ENCODE measurements around the gene ATP6V1G2.
"Not testable (repeated sequence)": the region's sequence is repeated elsewhere in the genome, so short reads cannot be mapped to it uniquely, and the experiment has no call there.

The ATP6V1G2 gene

GRCh38 chr6:31546339-31546957 is at the start of gene ATP6V1G2:
TSS of gene ATP6V1G2 (minus strand) at chr6:31546608. CDS start at chr6:31546559, 49 bp downstream.
- DNase-seq (ENCODE audit: low spot score), result peak; percentile 80

DNA sequence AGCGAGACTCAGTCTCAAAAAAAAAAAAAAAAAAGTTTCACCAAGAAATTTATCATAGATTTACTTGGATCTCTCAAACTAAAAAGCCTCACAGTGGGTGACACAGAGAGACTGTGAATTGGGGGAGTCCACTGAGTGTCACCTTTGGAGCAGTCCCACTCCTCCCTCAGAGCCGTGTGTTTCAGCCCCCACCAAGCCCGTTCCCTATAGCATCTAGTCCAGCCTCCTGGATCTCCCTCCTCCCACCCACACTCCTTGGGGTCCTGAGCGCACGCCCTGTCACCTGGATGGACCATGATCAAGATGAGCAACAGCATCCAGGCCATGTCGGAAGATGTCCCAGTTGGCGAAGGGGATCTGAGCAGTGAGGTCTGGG is 46.0 kb upstream of the ATP6V1G2 start:
- DNase-seq (ENCODE audit: low spot score), result no peak

- not testable (repeated sequence) for DNase-seq (ENCODE audit: low spot score)
Observed at GRCh38 chr6:31590691-31591090, 44.3 kb upstream of the ATP6V1G2 start.

DNA sequence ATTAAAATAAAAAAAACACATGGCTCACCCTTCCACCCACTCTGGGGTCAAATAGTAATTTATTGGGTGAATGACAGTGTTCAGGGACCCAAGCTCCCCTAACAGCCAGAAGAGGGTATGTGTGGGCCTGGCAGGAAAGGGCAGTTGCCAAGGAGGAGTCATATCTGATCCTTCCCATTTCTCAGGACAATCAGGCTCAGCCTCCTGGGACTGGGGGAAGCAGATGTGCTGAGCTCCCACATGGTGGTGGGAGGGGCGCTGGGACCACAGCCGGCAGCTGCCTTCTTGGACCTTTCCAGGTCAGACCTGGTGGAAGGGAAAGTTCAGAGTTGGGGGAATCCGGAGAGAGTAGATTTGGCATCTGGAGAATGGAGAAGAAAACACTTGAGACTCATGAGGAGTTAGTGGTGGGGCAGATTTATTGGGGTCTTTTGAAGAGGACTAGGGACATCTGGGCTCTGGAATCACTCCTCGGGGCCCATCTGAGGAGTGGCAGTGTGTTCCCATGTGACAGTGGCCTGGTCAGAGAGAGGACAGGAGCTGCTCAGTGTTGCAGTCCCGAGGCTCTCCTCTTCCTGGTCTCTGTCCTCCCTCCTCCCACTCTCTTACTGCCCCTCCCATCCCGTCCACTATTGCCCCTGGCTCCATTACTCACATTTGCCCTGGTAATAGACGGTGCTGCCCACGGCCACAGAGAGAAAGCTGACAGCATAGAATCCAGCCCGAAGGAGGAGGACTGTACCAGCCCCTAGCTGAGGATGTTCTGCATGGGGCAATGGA is 42.7 kb upstream of the ATP6V1G2 start:
- no peak for DNase-seq (ENCODE audit: low spot score)

DNA sequence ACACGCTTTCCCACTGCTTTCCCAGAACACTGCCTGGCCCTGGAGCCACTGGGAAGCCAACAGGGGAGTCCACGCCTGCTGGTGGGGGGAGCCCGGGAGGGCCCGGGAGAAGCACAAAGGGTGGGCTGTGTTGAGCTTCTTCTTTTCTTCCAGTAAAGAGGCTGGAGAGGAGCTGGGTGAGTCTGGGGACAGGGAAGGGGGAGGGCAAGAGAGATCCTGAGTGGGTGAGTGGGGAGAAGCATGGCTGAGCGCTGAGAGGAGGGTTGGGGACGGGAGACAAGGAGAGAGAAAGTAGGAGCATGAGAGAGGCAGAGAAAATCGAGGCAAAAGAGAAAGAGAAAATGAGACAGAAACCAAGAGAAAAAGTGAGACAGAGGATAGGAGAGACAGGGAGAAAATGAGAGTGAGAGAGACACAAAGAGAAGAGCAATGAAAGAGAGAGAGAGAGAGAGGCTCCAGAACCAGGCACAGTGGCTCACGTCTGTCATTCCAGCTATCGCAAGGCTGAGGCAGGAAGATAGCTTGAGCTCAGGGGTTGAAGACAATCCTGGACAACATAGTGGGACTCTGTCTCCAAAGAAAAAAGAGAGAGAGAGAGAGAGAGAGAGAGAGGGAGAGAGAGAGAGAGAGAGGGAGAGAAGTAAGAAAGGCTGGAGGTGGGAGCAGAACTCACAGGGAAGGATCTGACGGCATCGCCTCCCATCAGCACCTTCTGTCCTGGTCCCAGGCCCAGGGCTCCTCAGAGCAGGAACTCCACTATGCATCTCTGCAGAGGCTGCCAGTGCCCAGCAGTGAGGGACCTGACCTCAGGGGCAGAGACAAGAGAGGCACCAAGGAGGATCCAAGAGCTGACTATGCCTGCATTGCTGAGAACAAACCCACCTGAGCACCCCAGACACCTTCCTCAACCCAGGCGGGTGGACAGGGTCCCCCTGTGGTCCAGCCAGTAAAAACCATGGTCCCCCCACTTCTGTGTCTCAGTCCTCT is 41.7 kb upstream of the ATP6V1G2 start:
- DNase-seq (ENCODE audit: low spot score), result no peak

- DNase-seq (ENCODE audit: low spot score), result no peak
Observed at GRCh38 chr6:31586599-31587281, 40.3 kb upstream of the ATP6V1G2 start.

DNA sequence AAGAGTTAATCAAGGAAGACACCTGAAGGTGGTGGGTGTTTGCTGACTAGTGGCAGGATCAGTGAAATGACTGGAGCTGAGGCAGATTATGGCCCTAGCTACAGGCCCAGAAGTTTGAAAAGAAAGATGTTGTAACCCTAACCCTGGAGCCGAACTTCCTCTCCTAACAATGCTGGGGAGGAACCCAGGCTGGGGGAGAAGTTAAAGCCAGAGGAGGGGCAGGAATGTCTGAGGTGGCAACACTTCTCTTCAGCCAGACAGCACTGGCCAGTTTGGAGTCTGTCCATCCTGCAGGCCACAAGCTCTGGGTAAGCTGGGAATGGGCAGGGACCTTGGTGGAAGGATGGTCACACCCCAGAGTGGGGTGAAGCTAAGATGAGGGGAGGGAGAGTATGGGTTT is 39.6 kb upstream of the ATP6V1G2 start, which contains the start of gene LST1:
Gene LST1, plus strand, starts transcription at position 270 of the 400 bp plus-strand sequence. CDS start 1,023 bp downstream, outside the sequence.
- DNase-seq (ENCODE audit: low spot score), result no peak

GRCh38 chr6:31585491-31585890 is 39.1 kb upstream of the ATP6V1G2 start:
- no peak for DNase-seq (ENCODE audit: low spot score)

GRCh38 chr6:31582230-31582643 is 35.8 kb upstream of the ATP6V1G2 start, which contains the start of gene LTB:
TSS of gene LTB (minus strand) at chr6:31582424. CDS start at chr6:31582417, 7 bp downstream.
- no peak for DNase-seq (ENCODE audit: low spot score)

DNA sequence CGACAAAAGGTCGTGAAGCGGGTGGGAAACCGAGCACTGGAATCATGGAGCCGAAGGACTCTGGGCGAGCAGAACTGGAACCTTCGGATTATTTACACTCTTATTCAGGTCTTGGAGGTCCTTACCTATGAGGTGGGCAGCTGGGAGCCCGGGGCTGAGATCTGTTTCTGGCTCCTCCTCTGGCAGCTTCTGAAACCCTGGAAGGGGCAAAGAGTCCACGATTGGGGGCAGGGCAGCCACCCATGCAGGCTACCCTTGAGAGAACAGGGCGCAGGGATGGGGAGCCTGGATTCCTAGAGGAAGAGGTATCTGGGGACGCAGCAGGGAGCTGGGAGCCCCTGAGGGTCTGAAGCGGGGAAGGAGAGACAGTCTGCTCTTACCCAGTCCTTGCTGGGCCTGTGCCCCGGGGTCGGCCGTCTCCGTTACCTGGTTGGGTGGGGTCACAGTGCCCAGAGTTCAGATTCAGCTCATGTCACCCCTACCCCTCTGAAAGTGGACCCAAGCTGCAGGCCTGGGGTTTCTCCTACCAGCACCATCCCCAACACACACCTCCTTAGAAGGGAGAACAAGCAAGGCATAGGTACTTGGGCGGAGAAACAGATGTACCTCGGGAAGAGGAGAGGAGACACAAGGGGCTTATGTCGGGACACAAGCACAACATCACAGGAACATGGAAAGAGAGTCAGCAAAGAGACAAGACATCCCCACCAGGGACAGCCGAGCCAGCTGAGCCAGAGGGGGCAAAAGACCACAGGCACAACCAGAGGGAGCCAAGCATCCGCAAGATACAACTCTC is 35.2 kb upstream of the ATP6V1G2 start:
- no peak for DNase-seq (ENCODE audit: low spot score)

GRCh38 chr6:31580807-31581433 is 34.5 kb upstream of the ATP6V1G2 start:
- peak; percentile 80 for DNase-seq (ENCODE audit: low spot score)

DNA sequence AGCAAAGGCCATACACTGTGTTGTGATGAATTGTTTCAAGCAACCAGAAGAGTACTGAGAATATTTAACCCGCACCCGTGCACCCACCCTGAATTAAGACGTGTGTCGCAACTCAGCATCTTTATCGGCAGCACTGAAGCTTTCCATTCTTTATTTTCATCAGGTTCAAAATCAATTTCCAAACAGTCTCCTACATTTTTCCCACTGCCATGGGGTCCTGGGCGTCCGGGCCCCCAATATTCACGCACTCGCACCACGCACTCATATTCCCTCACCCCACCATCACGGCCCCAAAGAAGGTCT is 34.0 kb upstream of the ATP6V1G2 start:
- DNase-seq (ENCODE audit: low spot score), result no peak

GRCh38 chr6:31579546-31580437 is 33.4 kb upstream of the ATP6V1G2 start:
- DNase-seq (ENCODE audit: low spot score), result no peak

DNA sequence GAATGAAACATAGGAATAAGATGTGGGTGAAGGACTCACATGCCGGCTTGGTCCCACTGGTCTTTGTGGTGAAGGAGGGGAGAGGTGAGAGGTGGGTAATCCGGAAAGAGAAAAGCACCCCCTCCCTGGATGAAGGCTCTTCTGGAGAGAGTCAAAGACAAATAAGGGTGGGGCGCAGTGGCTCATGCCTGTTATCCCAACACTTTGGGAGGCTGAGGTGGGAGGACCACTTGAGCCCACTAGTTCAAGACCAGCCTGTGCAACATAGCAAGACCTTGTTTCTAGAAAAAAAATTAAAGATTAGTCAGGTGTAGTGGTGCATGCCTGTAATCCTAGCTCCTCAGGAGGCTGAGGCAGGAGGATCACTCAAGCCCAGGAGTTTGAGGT is 32.7 kb upstream of the ATP6V1G2 start:
- no peak for DNase-seq (ENCODE audit: low spot score)

DNA sequence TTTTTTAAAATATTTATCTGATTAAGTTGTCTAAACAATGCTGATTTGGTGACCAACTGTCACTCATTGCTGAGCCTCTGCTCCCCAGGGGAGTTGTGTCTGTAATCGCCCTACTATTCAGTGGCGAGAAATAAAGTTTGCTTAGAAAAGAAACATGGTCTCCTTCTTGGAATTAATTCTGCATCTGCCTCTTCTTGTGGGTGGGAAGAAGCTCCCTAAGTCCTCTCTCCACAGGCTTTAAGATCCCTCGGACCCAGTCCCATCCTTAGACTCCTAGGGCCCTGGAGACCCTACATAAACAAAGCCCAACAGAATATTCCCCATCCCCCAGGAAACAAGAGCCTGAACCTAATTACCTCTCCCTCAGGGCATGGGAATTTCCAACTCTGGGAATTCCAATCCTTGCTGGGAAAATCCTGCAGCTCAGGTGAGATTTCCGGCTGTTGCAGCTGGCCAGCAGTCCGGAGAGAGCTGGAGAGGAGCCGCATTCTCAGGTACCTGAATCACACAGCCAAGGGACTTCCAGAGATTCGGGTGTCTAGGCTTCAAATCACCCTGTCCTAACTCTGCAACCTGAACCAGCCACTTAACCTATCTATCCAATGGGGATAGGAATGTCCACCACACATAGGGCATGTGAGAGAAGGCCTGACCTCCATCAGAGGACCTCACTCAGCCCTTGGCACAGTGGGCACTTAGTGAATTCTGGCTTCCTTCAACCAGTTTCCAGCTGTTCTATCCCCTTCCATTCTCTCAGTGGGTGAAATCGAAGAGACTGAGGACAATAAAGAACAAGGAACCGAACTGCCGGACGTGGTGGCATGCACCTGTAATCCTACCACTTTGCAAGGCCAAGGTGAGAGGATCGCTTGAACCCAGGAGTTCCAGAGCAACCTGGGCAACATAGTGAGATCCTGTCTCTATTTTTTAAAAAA is 32.0 kb upstream of the ATP6V1G2 start:
- DNase-seq (ENCODE audit: low spot score), result no peak

DNA sequence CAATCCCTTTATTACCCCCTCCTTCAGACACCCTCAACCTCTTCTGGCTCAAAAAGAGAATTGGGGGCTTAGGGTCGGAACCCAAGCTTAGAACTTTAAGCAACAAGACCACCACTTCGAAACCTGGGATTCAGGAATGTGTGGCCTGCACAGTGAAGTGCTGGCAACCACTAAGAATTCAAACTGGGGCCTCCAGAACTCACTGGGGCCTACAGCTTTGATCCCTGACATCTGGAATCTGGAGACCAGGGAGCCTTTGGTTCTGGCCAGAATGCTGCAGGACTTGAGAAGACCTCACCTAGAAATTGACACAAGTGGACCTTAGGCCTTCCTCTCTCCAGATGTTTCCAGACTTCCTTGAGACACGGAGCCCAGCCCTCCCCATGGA is 31.2 kb upstream of the ATP6V1G2 start:
- DNase-seq (ENCODE audit: low spot score), result no peak

GRCh38 chr6:31576897-31577578 is 30.6 kb upstream of the ATP6V1G2 start:
- DNase-seq (ENCODE audit: low spot score), result no peak

Data from COLO829 (cell line).